ENCODE data around the gene C1orf232.

GRCh38 chr1:26184086-26184485 is 15.3 kb upstream of the C1orf232 start:
- TF ChIP-seq MAX (IDR thresholded peaks at IDR 0.05) (no peak), RAD21 (IDR thresholded peaks at IDR 0.05; ENCODE audit: low read depth) (no peak), ZBTB7A (IDR thresholded peaks at IDR 0.05; ENCODE audit: low read depth) (no peak)
